Stimulated activated CD8-positive, alpha-beta memory T cell treated with anti-CD3 and anti-CD28 coated beads, Interleukin-7, amount 100 ng/mL, for 1 hour (primary cell): ENCODE results near the gene TAF1D.

Experiments
- DNase-seq, 2 donors: peaks; one replicate each; pipeline ENCODE4 v3.0.0-alpha.2; 2020; ENCODE audit warnings: low read depth in 2 of 2

TAF1D gene

GRCh38 chr11:93720522-93720921 is 20.8 kb downstream of the TAF1D start:
- no peak for DNase-seq

- no peak for DNase-seq
These were observed 22.0 kb downstream of the TAF1D start for GRCh38 chr11:93719310-93719709.

GRCh38 chr11:93718057-93718563 is 23.2 kb downstream of the TAF1D start:
- no peak for DNase-seq

GRCh38 chr11:93717501-93717900 is 23.8 kb downstream of the TAF1D start:
- DNase-seq: no peak

GRCh38 chr11:93715797-93716396 is 25.4 kb downstream of the TAF1D start:
- DNase-seq: no peak

- no peak for DNase-seq
These were observed 28.6 kb downstream of the TAF1D start for GRCh38 chr11:93712678-93713077.

- no peak for DNase-seq
These were observed 31.1 kb downstream of the TAF1D start for GRCh38 chr11:93710239-93710638.

- DNase-seq: no peak
These were observed 37.1 kb downstream of the TAF1D start for GRCh38 chr11:93704237-93704636.

GRCh38 chr11:93700830-93701229 is 40.5 kb downstream of the TAF1D start:
- no peak for DNase-seq

- DNase-seq: no peak
These were observed 43.7 kb downstream of the TAF1D start for GRCh38 chr11:93697611-93698010.

GRCh38 chr11:93694557-93694956 is 46.7 kb downstream of the TAF1D start:
- no peak for DNase-seq

GRCh38 chr11:93694109-93694508 is 47.2 kb downstream of the TAF1D start:
- DNase-seq: no peak

GRCh38 chr11:93689240-93689639 is 52.1 kb downstream of the TAF1D start:
- no peak for DNase-seq

- DNase-seq: no peak
These were observed 54.5 kb downstream of the TAF1D start for GRCh38 chr11:93686812-93687211.

- no peak for DNase-seq
These were observed 55.1 kb downstream of the TAF1D start for GRCh38 chr11:93686226-93686625.
